D721Med (cell line): ENCODE measurements around the gene APOOL.

Experiments used
- DNase-seq: peaks from one replicate; pipeline ENCODE4 v3.0.0; 2011; ENCODE audit warnings: low spot score; ENCODE audit not compliant: insufficient read length
- FAIRE-seq: peaks from 2 replicates; lab custom pipeline; 2011; peaks lifted over from hg19 to GRCh38; lab: Jason Lieb, UNC
- CTCF ChIP-seq: IDR thresholded peaks from 2 replicates; pipeline ENCODE4 v1.5.1; 2012; ENCODE audit warnings: mild to moderate bottlenecking, control low read depth; ENCODE audit not compliant: insufficient read depth; ENCODE audit errors: missing control alignments

APOOL gene

GRCh38 chrX:85017721-85018120, 14.0 kb downstream of the APOOL start:
- DNase-seq, result no peak
- TF ChIP-seq CTCF, result no peak
- FAIRE-seq, result no peak

- TF ChIP-seq CTCF, result no peak
- DNase-seq (no peak), FAIRE-seq (no peak)
Observed at GRCh38 chrX:85018471-85018870, 14.8 kb downstream of the APOOL start.

GRCh38 chrX:85020216-85020615, 16.5 kb downstream of the APOOL start:
- DNase-seq, result no peak
- no peak for FAIRE-seq
- TF ChIP-seq CTCF, result no peak

- no peak for DNase-seq
- no peak for TF ChIP-seq CTCF
- no peak for FAIRE-seq
Observed at GRCh38 chrX:85024044-85024443, 20.4 kb downstream of the APOOL start.

- FAIRE-seq (no peak), DNase-seq (no peak)
- no peak for TF ChIP-seq CTCF
Observed at GRCh38 chrX:85024562-85024961, 20.9 kb downstream of the APOOL start.

GRCh38 chrX:85026170-85026569, 22.5 kb downstream of the APOOL start:
- no peak for TF ChIP-seq CTCF
- DNase-seq, result no peak
- no peak for FAIRE-seq

GRCh38 chrX:85029043-85029442, 25.4 kb downstream of the APOOL start:
- FAIRE-seq (no peak), DNase-seq (no peak)
- TF ChIP-seq CTCF, result no peak
